GM18868 (cell line): ENCODE measurements around the gene MATCAP1.

Source experiments
- ATAC-seq: cut with Tn5 transposase; IDR thresholded peaks from one replicate; pipeline ENCODE4 v1.9.1; 2021; ENCODE audit warnings: mild to moderate bottlenecking, moderate library complexity; ENCODE audit not compliant: unreplicated experiment

MATCAP1 gene

GRCh38 chr16:67174706-67175231 lies 9.0 kb downstream of the MATCAP1 start:
- no peak for ATAC-seq

DNA sequence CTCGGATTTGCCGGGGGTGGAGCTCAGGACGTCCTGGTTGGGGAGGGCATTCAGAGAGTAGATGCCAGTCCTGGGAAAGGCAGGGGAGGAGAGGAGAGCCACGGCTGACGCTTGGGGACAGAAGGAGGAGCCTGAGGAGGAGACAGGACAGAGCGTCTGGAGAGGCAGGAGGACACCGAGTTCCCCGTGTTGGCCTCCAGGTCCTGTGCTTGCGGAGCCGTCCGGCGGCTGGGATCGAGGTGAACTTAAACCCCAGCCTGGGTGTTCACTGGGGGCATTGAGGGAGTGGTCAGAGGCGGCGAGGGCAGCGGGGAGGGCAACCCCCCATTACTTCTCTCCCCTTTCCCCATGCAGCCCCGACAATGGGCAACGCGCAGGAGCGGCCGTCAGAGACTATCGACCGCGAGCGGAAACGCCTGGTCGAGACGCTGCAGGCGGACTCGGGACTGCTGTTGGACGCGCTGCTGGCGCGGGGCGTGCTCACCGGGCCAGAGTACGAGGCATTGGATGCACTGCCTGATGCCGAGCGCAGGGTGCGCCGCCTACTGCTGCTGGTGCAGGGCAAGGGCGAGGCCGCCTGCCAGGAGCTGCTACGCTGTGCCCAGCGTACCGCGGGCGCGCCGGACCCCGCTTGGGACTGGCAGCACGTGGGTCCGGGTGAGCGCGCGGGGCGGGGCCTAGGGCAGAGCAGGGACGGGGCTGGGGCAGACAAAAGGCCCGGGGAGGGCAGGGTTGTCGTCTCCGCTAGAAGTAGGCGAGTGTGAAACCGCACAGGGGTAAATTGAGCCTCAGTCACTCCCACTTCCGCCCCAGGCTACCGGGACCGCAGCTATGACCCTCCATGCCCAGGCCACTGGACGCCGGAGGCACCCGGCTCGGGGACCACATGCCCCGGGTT lies 9.7 kb downstream of the MATCAP1 start:
- peak; percentile 36 for ATAC-seq

- no peak for ATAC-seq
Measured at GRCh38 chr16:67173323-67173722, 10.4 kb downstream of the MATCAP1 start.

- no peak for ATAC-seq
Measured at GRCh38 chr16:67170949-67171649, 12.7 kb downstream of the MATCAP1 start.

- ATAC-seq, result peak; percentile 46
Measured at GRCh38 chr16:67170168-67170948, 13.4 kb downstream of the MATCAP1 start, which contains the start of gene NOL3. Gene NOL3, plus strand, starts transcription at chr16:67170538.

DNA sequence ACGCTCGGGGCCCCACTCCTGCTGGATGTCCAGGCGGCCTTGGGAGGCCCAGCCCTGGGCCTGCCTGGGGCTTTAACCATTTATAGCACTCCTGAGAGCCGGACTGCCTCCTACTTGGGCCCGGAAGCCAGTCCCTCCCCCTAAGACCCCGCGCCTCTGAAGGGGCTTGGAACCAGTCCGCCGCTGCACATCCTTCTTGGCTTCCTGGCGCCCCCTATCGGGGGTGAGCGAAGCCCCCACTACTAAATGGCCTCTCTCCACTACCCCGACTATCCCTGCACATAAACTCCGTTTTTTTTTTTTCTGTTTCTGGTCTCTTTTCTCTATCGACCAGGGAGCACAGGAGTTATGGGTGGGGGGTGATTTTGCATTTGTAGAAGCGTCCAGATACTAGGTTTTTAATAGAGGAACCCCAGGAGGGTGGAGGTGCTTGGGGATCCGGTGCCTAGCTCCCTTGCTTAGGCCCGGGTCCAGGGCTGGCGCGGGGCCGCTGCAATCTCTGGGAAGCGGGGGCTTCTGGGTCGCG lies 14.1 kb downstream of the MATCAP1 start:
- no peak for ATAC-seq

DNA sequence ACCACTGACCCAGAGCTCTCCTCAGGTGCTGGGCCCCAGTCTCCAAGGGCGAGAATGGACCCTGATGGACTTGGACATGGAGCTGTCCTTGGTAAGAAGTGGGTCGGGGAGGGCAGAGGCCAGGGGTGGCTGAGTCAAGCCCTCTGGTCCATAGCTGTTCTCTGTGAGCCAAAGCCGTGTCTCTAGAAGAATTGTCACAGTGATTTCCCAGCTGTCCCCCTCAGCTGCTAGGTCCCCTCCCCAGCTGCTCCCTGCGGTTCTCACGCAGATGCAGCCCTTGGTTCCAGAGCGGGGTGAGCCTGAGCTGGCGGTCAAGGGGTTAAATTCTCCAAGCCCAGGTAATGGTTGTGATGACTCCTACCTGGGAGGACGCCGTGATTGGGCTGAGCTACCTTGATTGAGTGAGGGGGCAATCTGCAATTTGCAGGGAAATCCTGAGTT lies 14.7 kb downstream of the MATCAP1 start:
- ATAC-seq, result no peak

DNA sequence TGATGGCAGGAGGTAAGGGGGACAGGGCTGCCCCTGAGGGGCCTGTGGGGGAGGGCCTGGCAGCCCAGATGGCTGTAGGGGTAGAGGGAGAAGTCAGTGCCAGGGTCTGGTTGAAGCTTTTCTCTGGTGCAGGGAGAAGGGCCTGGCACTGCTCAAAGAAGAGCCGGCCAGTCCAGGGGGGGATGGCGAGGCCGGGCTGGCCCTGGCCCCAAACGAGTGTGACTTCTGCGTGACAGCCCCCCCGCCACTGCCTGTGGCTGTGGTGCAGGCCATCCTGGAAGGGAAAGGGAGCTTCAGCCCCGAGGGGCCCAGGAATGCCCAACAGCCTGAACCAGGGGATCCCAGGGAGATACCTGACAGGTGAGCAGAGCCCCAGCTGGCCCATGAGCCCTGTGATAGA lies 16.2 kb downstream of the MATCAP1 start:
- no peak for ATAC-seq

- ATAC-seq, result no peak
Measured at GRCh38 chr16:67166598-67167168, 17.1 kb downstream of the MATCAP1 start.

GRCh38 chr16:67166110-67166547 lies 17.6 kb downstream of the MATCAP1 start:
- no peak for ATAC-seq

GRCh38 chr16:67165121-67166078 lies 18.4 kb downstream of the MATCAP1 start:
- no peak for ATAC-seq

- ATAC-seq, result no peak
Measured at GRCh38 chr16:67164599-67165061, 19.1 kb downstream of the MATCAP1 start, which contains the start of gene HSF4. Gene HSF4, plus strand, starts transcription at chr16:67164745. Its CDS starts 67 bp downstream, at chr16:67164812.

- ATAC-seq, result no peak
Measured at GRCh38 chr16:67163999-67164558, 19.7 kb downstream of the MATCAP1 start.

DNA sequence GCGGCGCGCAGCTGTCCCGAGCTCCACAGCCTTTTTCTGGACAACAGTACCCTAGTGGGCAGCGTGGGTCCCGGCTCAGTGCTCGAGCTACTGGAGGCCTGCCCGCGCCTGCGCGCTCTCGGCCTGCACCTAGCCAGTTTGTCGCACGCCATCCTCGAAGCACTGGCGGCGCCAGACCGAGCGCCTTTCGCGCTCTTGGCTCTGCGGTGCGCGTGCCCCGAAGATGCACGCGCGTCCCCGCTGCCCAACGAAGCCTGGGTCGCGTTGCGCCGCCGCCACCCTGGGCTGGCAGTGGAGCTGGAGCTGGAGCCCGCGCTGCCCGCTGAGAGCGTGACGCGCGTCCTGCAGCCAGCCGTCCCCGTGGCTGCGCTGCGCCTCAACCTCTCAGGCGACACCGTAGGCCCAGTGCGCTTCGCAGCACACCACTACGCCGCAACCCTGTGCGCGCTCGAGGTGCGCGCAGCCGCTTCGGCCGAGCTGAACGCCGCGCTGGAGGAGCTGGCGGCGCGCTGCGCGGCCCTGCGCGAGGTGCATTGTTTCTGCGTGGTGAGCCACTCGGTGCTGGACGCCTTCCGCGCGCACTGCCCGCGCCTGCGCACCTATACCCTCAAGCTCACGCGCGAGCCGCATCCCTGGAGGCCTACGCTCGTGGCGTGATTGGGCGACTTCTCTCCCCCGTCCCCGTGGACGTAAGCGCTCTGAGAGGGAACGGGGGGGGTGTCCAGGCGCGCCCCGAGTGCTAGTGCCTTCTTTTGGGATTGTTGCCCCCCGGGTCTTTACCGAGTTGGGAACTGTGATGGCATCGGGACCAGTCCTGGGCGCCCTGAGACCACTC lies 20.4 kb downstream of the MATCAP1 start:
- no peak for ATAC-seq

DNA sequence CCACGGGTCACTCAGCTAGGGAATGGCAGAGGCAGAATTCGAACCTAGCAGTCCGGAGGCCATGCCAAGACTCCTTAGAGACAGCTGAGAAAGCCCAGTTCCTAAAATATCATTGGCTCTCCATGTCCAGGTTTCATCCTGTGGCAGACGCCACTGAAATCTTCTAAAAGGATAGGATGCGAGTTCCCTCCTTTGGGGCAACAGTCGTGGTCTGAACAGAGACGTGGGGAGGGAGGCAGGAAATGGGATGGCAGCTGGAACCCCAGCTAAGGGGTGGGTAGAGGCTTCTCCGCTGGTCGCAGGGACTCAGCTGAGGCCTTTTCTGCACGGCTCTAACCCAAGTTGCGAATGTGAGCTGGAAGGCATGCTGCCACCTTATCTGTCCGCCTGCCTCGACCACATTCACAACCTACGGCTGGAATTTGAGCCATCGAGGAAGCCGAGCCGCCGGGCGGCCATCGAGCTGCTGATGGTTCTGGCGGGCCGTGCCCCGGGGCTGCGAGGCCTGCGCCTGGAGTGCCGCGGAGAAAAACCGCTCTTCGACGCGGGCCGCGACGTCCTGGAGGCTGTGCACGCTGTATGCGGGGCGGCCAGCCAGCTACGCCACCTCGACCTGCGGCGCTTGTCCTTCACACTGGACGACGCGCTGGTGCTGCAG lies 21.1 kb downstream of the MATCAP1 start:
- ATAC-seq, result no peak

DNA sequence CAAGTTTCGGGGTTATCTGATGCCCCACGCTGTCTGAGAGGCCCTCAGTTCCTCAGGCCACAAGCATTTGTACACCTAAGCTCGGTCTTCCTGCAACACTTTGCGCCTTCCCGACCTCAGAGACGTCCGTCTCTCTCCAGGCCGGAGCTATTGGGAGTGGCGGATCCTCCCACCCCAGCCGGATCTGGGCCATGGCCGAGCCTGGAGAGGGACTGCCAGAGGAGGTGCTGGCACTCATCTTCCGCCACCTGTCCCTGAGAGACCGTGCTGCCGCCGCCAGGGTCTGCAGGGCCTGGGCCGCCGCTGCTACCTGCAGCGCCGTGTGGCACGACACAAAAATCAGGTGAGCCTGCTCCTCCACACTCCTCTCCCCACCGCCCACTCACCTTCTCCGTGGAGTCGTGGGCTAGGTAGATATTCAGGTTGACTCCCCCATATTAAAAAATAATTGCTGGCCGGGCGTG lies 22.1 kb downstream of the MATCAP1 start:
- no peak for ATAC-seq
